Nucleus accumbens (tissue), 56 donors: ENCODE data around the gene PPIP5K1.

Source experiments
- DNase-seq, 56 donors: peaks; one replicate each; lab custom pipeline; 2025; lab: John Stamatoyannopoulos, UW

PPIP5K1 gene

GRCh38 chr15:43492673-43493601, 97.1 kb downstream of the PPIP5K1 start, which contains the start of gene TP53BP1:
TP53BP1 (minus strand) TSS chr15:43493156; CDS start chr15:43493043, 113 bp downstream.
- DNase-seq: peak; percentile 69 to 98 (median 92)

GRCh38 chr15:43492266-43492665, 97.7 kb downstream of the PPIP5K1 start:
- DNase-seq: no peak

- DNase-seq: no peak
These were observed 100.8 kb downstream of the PPIP5K1 start for GRCh38 chr15:43489191-43489590.

GRCh38 chr15:43488790-43489189, 101.2 kb downstream of the PPIP5K1 start:
- DNase-seq: no peak

- no peak for DNase-seq
These were observed 102.6 kb downstream of the PPIP5K1 start for GRCh38 chr15:43487271-43487895.

- DNase-seq: no peak
These were observed 105.6 kb downstream of the PPIP5K1 start for GRCh38 chr15:43484455-43484854.
